HG02759 (cell line): ENCODE results near the gene FRMPD4.

Source experiments
- ATAC-seq: cut with Tn5 transposase; IDR thresholded peaks from one replicate; pipeline ENCODE4 v1.9.1; 2021; ENCODE audit warnings: mild to moderate bottlenecking, moderate library complexity; ENCODE audit not compliant: unreplicated experiment

Gene FRMPD4

GRCh38 chrX:12292996-12293765 is 154.9 kb downstream of the FRMPD4 start:
- no peak for ATAC-seq

GRCh38 chrX:12297353-12297752 is 159.1 kb downstream of the FRMPD4 start:
- ATAC-seq, result no peak

- no peak for ATAC-seq
Observed at GRCh38 chrX:12301288-12301687, 163.0 kb downstream of the FRMPD4 start.

- no peak for ATAC-seq
Observed at GRCh38 chrX:12304261-12304660, 166.0 kb downstream of the FRMPD4 start.

GRCh38 chrX:12307961-12308360 is 169.7 kb downstream of the FRMPD4 start:
- ATAC-seq, result no peak

DNA sequence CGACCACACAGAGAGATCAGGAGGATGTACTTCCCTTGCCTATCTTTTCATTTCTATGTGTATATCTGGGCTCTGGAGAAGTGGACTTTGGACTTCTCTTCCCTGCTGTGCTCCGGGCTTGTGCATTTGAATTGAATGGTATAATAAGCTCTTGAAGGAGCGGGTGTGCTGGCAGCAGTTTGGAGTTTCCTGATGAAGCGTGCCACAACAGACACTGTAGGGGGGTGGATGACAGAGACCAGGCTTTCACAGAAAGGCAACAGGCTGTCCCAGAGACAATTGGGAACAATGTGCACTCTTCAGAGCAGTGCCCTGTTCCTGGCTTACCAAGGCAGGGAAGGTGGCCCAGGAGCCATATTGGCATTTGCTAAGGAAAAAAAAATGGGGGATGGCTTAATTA is 170.1 kb downstream of the FRMPD4 start:
- ATAC-seq, result no peak

- ATAC-seq, result no peak
Observed at GRCh38 chrX:12309040-12309743, 170.9 kb downstream of the FRMPD4 start.

DNA sequence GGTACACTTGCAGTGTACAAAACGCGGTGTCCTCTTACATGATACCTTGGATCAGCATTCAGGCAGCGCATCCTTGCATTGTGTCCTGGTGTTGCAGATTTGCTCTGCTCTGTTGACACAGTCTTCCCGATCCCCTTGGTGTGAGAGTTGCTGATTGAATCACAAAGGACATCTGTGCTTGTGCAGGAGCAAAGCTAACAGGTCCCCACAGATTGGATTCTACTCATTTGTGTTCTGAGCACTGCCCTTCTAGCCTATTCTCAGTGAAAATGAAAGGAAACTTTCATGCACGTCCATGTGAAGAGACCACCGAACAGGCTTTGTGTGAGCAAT is 171.4 kb downstream of the FRMPD4 start:
- ATAC-seq, result no peak

DNA sequence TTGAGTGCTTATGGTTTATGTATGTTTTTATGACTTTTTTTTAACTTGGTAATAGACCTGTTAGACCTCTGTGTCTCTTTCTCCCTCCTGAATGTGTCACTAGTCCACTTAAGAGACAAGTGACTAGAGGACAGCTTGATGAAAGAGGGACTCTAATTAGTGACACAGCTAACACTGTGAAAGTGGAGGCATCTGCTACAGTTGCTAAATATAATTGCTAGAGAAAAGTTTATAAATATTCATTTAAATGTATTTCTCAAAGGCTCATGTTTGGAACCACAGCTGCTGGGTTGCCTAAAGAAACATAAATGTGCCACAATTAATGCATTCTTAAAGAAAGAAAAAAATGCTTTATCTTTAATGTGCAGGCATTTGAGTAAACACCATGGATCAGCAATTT is 176.4 kb downstream of the FRMPD4 start:
- ATAC-seq, result no peak

GRCh38 chrX:12315526-12315925 is 177.3 kb downstream of the FRMPD4 start:
- ATAC-seq, result no peak

DNA sequence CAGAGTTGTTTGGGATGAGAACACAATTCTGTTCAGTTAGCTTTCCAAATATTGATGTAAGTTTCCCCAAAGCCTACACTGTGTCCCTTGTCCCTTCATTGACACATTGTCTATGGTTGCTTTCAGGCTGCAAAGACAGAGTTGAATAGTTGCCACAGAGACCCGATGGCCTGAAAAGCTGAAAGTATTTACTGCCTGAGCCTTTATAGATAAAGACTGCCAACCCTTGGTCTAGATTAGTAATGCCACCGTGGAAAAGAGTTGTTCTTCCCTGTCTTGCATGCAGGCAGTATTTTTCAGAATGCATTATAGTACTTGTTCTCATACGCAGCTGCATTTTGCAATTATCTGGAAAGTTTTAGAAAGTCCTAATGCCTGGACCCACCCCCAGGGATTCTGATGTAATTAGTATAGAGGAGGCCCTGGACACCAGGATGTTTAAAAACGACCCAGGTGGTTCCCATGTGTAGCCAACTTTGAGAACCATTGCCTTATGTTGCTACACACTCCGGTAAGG is 180.8 kb downstream of the FRMPD4 start:
- no peak for ATAC-seq

DNA sequence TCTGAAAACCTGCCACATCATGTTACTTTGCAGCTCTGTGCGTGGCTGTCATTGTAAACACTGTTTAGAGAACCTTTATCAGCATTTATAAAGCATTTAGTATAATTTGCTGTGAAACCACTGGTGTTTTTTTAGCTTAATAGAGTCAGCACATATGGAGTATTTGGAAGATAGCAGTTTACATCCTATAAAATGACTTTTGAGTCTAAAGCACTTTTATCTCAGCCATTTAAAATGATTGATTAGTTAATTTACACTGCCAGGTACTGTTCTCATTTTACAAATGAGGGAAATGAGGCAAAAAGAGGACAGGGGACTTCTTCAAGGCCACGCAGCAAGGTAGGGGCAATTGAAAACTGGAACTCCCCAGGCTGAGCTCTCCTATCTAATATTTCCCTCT is 181.7 kb downstream of the FRMPD4 start:
- no peak for ATAC-seq

DNA sequence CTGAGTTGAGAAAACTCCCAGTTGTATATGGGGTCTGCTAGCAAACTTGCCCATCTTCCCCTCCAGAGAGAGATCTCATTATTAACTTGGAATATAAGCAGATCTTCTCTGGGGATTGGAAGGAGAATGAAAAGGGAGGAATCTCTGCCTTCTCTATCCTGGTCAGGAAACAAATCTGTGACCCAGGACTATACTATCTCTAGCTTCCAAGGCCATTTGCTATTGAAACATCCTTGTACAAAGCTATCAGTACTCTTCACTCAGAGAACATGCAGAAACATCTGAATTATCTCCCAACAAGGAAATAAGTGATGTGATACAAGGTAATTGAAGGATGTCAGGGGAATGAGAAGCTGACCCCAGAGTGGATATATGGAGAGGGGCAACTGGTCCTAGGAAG is 183.8 kb downstream of the FRMPD4 start:
- ATAC-seq, result no peak

DNA sequence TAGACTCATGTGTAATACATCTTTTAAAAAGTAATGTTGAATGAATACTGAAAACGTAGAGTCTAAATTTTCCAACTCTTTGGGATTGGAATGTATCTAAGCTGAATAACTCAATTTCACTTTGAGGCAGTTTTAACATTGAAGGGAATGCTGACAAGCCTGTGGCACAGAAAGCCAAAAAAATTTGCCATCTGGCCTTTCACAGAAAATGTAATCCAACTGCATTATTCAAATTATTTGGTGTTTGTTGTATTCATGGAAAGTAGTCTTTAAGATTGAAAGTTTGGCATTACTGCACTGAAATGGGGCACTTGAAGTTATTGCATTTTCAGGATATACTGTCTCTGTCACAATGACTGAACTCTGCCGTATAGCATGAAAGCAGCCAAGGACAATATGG is 186.9 kb downstream of the FRMPD4 start:
- no peak for ATAC-seq

DNA sequence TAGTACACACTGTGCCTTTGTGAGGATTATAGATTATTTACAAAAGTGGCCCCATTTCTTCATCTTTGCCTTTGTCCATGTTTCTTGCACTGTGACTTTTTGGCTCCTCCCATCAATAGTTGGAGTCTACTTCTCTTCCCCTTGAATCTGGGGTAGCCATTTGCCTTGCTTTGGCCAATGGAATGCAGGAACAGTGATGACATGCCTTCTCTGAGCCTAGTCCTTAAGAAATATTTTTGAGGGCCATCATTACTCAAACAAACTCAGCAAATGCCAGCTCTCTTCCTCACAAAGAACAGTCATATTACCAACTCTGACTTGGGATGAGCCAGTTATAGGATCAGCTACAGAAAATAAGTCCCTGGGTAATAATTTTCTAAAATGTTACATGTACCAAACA is 189.6 kb downstream of the FRMPD4 start:
- no peak for ATAC-seq

- ATAC-seq, result no peak
Observed at GRCh38 chrX:12329476-12329875, 191.2 kb downstream of the FRMPD4 start.

- no peak for ATAC-seq
Observed at GRCh38 chrX:12330841-12331240, 192.6 kb downstream of the FRMPD4 start.

GRCh38 chrX:12332786-12333347 is 194.6 kb downstream of the FRMPD4 start:
- no peak for ATAC-seq

DNA sequence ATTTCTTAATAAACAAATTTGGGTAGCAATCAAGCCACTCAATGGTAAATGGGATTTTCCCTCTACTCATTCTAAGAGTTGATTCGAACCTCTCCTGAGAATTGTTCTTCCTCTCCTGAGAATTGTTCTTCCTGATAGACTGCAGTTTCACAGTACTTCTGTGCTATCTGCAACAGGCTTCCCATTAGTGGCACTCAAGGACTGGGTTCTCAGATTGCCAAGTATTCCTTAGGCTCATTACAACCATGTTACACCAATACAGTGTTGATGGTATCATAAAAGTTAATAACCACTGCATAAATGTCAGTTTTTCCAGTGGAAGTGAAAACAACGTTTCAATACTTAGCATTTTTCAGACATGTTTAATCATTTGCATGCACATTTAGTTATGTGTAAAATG is 201.6 kb downstream of the FRMPD4 start:
- no peak for ATAC-seq

- no peak for ATAC-seq
Observed at GRCh38 chrX:12344954-12345353, 206.7 kb downstream of the FRMPD4 start.

- ATAC-seq, result no peak
Observed at GRCh38 chrX:12349201-12349600, 210.9 kb downstream of the FRMPD4 start.

- ATAC-seq, result no peak
Observed at GRCh38 chrX:12352922-12353321, 214.6 kb downstream of the FRMPD4 start.
